Activated T-helper 2 cell treated with anti-CD3 and anti-CD28 coated beads, Interferon-gamma antibody, Interleukin-2, Interleukin-4, amounts not matched to agents 10 μg/mL and 5 μg/mL and 100 μg/mL, durations not matched to agents 14 hours and 24 hours and 36 hours (primary cell): ENCODE results near the gene AMMECR1. TPM values are rescaled to one million over a fixed set of nuclear protein-coding genes. Genes with fewer than 3 reads are reported as not detected.
"Not testable (repeated sequence)": the region's sequence is repeated elsewhere in the genome, so short reads cannot be mapped to it uniquely, and the experiment has no call there.

Experiments used
- DNase-seq: peaks from one replicate; pipeline ENCODE4 v3.0.0; 2021; ENCODE audit warnings: low spot score
- H3K27ac Mint-ChIP-seq: one replicate; pipeline ENCODE4 v1.8.0; 2021; ENCODE audit warnings: mixed read lengths
- H3K27me3 Mint-ChIP-seq: one replicate; pipeline ENCODE4 v1.8.0; 2021; ENCODE audit warnings: low read depth, mixed read lengths
- H3K36me3 Mint-ChIP-seq: one replicate; pipeline ENCODE4 v1.8.0; 2021; ENCODE audit warnings: low read depth, mixed read lengths
- H3K4me1 Mint-ChIP-seq: one replicate; pipeline ENCODE4 v1.8.0; 2021; ENCODE audit warnings: low read depth, mixed read lengths
- H3K4me3 Mint-ChIP-seq: one replicate; pipeline ENCODE4 v1.8.0; 2021; ENCODE audit warnings: low read depth, mild to moderate bottlenecking, moderate library complexity, mixed read lengths
- H3K9me3 Mint-ChIP-seq: one replicate; pipeline ENCODE4 v1.8.0; 2021; ENCODE audit warnings: mixed read lengths
- intact Hi-C: fragments of 100-400 bp; cut with micrococcal nuclease; formaldehyde crosslinking; loops from one replicate; pipeline ENCODE4 v1.15.1; 2023
- total RNA-seq: library from RNA; stranded (reverse); gene quantifications from 2 replicates; pipeline ENCODE4 v1.2.3, GENCODE V29; 2022

Gene AMMECR1
- total RNA-seq, 1 donor from 2014 or later = 10.6 TPM

- intact Hi-C loops = no loop called here
- peaks cover 8% of the 10 kb centered on the region for H3K36me3 Mint-ChIP-seq
- no peak for DNase-seq
- H3K27me3 Mint-ChIP-seq = no peaks in the 10 kb centered on the region
- H3K27ac Mint-ChIP-seq = no peak overlapping the region
- no peak overlapping the region for H3K4me3 Mint-ChIP-seq
- peaks cover 11% of the 10 kb centered on the region for H3K9me3 Mint-ChIP-seq
- peaks cover 15% of the 10 kb centered on the region for H3K4me1 Mint-ChIP-seq
Observed at GRCh38 chrX:110242371-110242770, 75.5 kb downstream of the AMMECR1 start.

DNA sequence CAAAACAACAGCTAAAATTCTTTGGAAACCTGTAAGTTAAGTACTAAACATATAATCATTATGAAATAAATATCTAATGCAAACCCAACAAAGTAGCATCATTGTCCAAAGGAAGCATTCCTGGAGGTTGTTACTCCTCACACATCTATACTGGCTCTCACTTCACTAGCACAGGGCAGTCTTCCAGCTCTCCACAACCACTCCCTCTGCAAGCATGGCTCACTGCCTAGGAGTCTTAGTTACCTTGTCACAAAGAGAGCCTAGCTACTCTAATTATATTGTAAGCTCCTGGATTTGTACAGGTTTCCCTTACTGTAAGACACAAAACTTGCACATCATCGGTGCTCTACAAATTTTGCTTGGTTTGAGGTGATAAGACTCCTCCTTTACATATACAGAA is 76.1 kb downstream of the AMMECR1 start:
- Mint-ChIP-seq H3K9me3 (peaks cover 11% of the 10 kb centered on the region), H3K4me3 (no peak overlapping the region), H3K36me3 (peaks cover 8% of the 10 kb centered on the region), H3K27ac (no peak overlapping the region), H3K4me1 (peaks cover 19% of the 10 kb centered on the region), H3K27me3 (no peaks in the 10 kb centered on the region)
- intact Hi-C loops = no loop called here
- DNase-seq = no peak

DNA sequence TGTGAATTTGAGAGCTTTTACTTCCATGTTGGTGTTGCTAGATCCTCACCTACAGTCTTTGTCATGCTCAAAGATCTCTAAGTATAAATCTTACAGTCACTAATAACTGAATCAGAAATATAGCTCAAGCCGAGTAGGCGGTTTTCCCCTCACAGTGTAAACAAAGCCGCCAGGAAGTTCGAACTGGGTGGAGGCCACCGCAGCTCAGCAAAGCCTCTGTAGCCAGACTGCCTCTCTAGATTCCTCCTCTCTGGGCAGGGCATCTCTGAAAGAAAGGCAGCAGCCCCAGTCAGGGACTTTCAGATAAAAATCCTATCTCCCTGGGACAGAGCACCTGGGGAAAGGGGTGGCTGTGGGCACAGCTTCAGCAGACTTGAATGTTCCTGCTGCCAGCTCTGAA is 79.6 kb downstream of the AMMECR1 start:
- Mint-ChIP-seq H3K36me3 (peaks cover 14% of the 10 kb centered on the region), H3K9me3 (peaks cover 15% of the 10 kb centered on the region), H3K4me1 (peaks cover 15% of the 10 kb centered on the region)
- peak; percentile 8 for DNase-seq
- H3K4me3 Mint-ChIP-seq, H3K27me3 Mint-ChIP-seq, H3K27ac Mint-ChIP-seq, intact Hi-C loops: not testable (repeated sequence)

DNA sequence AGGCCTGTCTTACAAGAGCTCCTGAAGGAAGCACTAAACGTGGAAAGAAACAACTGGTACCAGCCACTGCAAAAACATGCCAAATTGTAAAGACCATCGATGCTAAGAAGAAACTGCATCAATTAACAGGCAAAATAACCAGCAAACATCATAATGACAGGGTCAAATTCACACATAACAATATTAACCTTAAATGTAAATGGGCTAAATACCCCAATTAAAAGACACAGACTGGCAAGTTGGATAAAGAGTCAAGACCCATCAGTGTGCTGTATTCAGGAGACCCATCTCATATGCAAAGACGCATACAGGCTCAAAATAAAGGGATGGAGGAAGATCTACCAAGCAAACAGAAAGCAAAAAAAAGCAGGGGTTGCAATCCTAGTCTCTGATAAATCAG is 86.4 kb downstream of the AMMECR1 start:
- H3K9me3 Mint-ChIP-seq = peaks cover 18% of the 10 kb centered on the region
- DNase-seq, H3K4me3 Mint-ChIP-seq, H3K27me3 Mint-ChIP-seq, intact Hi-C loops, H3K27ac Mint-ChIP-seq: not testable (repeated sequence)
- peaks cover 30% of the 10 kb centered on the region for H3K36me3 Mint-ChIP-seq
- H3K4me1 Mint-ChIP-seq = peaks cover 27% of the 10 kb centered on the region

DNA sequence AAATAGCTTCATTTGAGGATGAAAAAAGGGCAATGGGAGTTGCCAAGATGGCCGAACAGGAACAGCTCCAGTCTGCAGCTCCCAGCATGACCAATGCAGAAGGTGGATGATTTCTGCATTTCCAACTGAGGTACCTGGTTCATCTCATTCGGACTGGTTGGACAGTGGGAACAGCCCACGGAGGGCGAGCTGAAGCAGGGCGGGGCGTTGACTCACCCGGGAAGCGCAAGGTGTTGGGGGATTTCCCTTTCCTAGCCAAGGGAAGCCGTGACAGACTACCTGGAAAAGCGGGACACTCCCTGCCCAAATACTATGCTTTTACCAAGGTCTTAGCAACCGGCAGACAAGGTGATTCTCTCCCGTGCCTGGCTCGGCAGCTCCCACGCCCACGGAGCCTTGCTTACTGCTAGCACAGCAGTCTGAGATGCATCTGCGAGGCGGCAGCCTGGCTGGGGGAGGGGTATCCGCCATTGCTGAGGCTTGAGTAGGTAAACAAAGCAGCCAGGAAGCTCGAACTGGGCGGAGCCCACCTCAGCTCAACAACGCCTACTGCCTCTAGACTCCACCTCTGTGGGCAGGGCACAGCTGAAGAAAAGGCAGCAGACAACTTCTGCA is 88.3 kb downstream of the AMMECR1 start:
- H3K27ac Mint-ChIP-seq, H3K27me3 Mint-ChIP-seq, intact Hi-C loops: not testable (repeated sequence)
- peak; percentile 72 for DNase-seq
- peaks cover 30% of the 10 kb centered on the region for H3K36me3 Mint-ChIP-seq
- H3K4me3 Mint-ChIP-seq = peak overlapping the region; percentile 70
- peaks cover 25% of the 10 kb centered on the region for H3K4me1 Mint-ChIP-seq
- peaks cover 18% of the 10 kb centered on the region for H3K9me3 Mint-ChIP-seq

- Mint-ChIP-seq H3K36me3 (peaks cover 27% of the 10 kb centered on the region), H3K4me3 (no peak overlapping the region), H3K9me3 (peaks cover 14% of the 10 kb centered on the region), H3K4me1 (peaks cover 25% of the 10 kb centered on the region), H3K27ac (no peak overlapping the region), H3K27me3 (no peaks in the 10 kb centered on the region)
- DNase-seq = no peak
- intact Hi-C loops = no loop called here
Observed at GRCh38 chrX:110228453-110228852, 89.4 kb downstream of the AMMECR1 start.

DNA sequence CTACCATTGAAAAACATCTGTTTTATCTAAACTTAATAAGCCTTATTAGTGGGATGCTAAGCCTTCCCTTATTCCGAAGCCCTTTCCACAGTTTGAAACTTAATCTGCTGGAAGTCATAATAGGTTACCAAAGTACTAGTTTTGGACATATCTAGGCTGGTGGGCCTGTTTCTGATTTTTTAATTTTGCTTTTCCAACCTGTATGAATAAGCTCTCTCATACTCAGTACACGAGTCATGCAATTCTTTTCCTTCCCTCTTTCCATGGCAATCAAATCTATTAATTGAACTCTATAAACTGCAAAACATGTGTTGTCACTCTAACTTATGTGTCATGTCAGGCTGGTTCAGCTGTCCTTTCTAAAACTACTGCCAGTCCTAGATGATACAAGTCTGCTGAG is 91.0 kb downstream of the AMMECR1 start:
- intact Hi-C loops = no loop called here
- DNase-seq = no peak
- Mint-ChIP-seq H3K36me3 (peaks cover 15% of the 10 kb centered on the region), H3K9me3 (peaks cover 6% of the 10 kb centered on the region), H3K4me1 (peaks cover 23% of the 10 kb centered on the region), H3K4me3 (no peak overlapping the region), H3K27me3 (no peaks in the 10 kb centered on the region), H3K27ac (no peak overlapping the region)

GRCh38 chrX:110224926-110225617 is 92.8 kb downstream of the AMMECR1 start:
- H3K27me3 Mint-ChIP-seq = no peaks in the 10 kb centered on the region
- intact Hi-C loops = no loop called here
- no peaks in the 10 kb centered on the region for H3K9me3 Mint-ChIP-seq
- H3K4me3 Mint-ChIP-seq = no peak overlapping the region
- no peak for DNase-seq
- peaks cover 3% of the 10 kb centered on the region for H3K36me3 Mint-ChIP-seq
- no peak overlapping the region for H3K27ac Mint-ChIP-seq
- peaks cover 14% of the 10 kb centered on the region for H3K4me1 Mint-ChIP-seq

DNA sequence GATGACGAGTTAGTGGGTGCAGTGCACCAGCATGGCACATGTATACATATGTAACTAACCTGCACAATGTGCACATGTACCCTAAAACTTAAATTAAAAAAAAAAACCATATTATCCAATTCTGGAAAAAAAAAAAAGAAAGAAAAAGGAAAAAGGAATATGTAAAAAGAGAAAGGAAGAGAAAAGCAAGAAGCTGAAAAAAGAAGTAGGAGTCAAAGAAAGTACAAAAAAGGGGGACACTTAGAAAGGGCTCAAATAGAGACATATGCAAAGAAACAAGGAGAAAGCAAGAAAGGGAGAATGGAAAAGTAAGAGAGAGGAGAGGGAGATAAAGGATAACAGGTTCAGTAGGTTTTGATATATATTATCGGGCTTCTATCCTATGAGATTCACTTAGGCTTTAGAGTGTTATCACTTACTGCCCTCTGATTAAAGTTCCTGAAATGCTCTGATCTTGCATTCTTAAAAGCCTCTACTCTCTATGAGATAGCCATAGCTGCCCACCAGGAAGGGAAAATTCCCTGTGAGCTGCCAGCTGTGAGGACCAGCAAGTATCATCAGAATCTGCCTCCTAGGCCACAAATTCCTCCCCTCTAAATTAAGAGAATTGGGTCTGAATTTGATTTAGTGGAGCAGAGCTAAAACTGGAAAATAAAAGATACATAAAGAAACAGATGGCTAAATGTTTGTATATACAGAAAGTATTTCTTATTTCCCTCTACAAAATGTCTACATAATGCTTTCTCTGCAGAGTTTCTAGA is 95.2 kb downstream of the AMMECR1 start:
- Mint-ChIP-seq H3K27ac (no peak overlapping the region), H3K9me3 (no peaks in the 10 kb centered on the region), H3K27me3 (no peaks in the 10 kb centered on the region), H3K4me1 (peaks cover 9% of the 10 kb centered on the region), H3K4me3 (no peak overlapping the region), H3K36me3 (peaks cover 3% of the 10 kb centered on the region)
- intact Hi-C loops = no loop called here
- no peak for DNase-seq

- DNase-seq = no peak
- Mint-ChIP-seq H3K27me3 (no peaks in the 10 kb centered on the region), H3K9me3 (no peaks in the 10 kb centered on the region), H3K4me1 (peaks cover 8% of the 10 kb centered on the region), H3K36me3 (peaks cover 4% of the 10 kb centered on the region), H3K27ac (no peak overlapping the region), H3K4me3 (no peak overlapping the region)
- intact Hi-C loops = no loop called here
Observed at GRCh38 chrX:110219920-110220319, 98.0 kb downstream of the AMMECR1 start.

- Mint-ChIP-seq H3K27ac (no peak overlapping the region), H3K4me3 (no peak overlapping the region), H3K27me3 (no peaks in the 10 kb centered on the region), H3K9me3 (no peaks in the 10 kb centered on the region), H3K36me3 (peaks cover 4% of the 10 kb centered on the region), H3K4me1 (peaks cover 8% of the 10 kb centered on the region)
- DNase-seq = no peak
- intact Hi-C loops = no loop called here
Observed at GRCh38 chrX:110218591-110218990, 99.3 kb downstream of the AMMECR1 start.

DNA sequence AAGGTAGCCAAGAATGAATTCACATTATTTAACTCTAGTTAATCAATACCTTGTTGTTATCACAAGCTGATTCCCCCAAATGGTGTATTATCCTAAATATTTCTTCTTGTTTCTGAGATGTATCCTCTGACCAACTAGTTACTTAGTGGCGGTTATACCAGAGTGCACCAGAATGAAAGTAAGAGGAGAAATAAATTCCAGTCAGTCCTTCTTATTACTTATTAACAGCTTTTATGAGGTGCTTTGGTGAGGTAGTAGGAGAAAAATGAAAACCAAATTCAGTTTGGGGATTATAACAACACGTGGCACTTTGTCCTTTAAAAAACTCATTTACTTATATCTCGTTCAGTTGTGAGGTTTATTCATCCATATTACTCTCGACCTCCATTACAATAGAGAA is 101.9 kb downstream of the AMMECR1 start:
- Mint-ChIP-seq H3K4me1 (peaks cover 4% of the 10 kb centered on the region), H3K27me3 (no peaks in the 10 kb centered on the region), H3K36me3 (peaks cover 4% of the 10 kb centered on the region), H3K27ac (no peak overlapping the region), H3K9me3 (no peaks in the 10 kb centered on the region), H3K4me3 (no peak overlapping the region)
- intact Hi-C loops = no loop called here
- no peak for DNase-seq

DNA sequence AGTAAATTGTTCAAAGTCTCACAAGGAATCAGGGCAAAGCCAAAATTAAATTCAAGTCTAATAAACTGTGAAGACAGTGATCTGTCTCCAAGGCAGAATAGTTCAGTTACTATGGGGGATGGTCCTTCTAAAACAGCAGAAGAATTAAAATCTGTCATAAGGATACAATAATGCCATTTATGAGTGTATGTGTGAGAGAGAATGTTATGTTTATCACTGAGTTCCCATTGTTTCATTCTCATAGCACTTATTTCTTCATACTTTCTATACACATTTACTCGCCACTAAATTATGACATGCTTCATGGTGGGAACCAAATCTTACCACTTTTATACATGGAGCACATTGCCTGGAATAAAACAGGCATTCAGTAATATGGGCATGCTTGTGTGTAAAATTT is 102.5 kb downstream of the AMMECR1 start:
- H3K27ac Mint-ChIP-seq = no peak overlapping the region
- peaks cover 4% of the 10 kb centered on the region for H3K36me3 Mint-ChIP-seq
- no peaks in the 10 kb centered on the region for H3K9me3 Mint-ChIP-seq
- intact Hi-C loops = no loop called here
- no peak overlapping the region for H3K4me3 Mint-ChIP-seq
- H3K27me3 Mint-ChIP-seq = no peaks in the 10 kb centered on the region
- peaks cover 5% of the 10 kb centered on the region for H3K4me1 Mint-ChIP-seq
- no peak for DNase-seq
